ENCODE measurements around the gene CLEC3A.
"Not testable (repeated sequence)": the region's sequence is repeated elsewhere in the genome, so short reads cannot be mapped to it uniquely, and the experiment has no call there.

CLEC3A gene, protein sequence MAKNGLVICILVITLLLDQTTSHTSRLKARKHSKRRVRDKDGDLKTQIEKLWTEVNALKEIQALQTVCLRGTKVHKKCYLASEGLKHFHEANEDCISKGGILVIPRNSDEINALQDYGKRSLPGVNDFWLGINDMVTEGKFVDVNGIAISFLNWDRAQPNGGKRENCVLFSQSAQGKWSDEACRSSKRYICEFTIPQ

DNA sequence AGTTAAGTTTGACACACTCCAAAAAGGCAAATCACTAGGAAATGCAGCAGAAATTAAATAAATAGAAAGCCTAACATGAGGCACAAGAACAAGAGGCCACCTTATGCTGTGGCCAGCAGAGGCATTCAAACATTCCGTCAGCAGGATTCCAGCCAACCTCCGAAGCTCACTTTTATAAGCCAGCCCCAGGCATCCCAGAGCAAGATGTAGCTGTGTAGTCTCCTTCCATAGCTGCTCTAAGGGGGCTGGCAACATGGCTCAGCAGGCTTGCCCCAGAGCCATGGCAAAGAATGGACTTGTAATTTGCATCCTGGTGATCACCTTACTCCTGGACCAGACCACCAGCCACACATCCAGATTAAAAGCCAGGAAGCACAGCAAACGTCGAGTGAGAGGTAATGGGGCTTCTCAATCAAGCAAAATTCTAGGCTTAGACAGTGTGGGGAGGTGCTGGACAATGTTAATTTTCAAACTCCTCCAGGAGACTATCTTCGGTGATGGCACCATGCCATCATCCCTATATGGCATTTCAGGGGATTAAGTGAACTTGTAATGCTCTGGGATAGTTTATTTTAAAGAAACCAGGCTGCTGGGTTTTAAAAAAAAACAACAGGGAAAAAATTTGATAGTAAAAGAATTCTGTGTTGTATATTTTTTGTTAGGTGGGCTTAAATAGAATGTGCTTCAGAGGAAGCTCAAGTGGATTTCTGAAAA is at the start of gene CLEC3A:
TSS of gene CLEC3A (plus strand) at position 202 of the 714 bp plus-strand sequence. CDS start at position 281, 79 bp downstream.
- DNase-seq (ENCODE audit: low read depth in 2 of 2): no peak

DNA sequence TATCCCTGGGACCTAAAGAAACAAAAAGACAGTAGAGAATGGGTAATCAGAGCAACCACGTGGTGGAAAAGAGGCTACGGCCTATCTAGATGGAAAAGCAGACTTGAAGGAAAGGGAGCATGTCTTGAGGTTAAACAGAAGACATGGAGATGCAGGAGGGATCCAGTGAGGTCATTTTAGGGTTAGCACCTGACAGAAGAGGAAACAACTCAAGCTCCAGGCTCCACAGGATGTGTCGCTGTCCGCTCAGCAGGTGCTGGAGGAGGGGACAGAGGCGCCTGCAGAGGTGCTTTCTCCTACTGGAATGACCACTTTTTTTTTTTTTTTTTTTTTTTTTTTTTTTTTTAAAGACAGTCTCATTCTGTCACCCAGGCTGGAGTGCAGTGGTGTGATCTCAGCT is 47.5 kb upstream of the CLEC3A start:
- DNase-seq (ENCODE audit: low read depth in 2 of 2): no peak

DNA sequence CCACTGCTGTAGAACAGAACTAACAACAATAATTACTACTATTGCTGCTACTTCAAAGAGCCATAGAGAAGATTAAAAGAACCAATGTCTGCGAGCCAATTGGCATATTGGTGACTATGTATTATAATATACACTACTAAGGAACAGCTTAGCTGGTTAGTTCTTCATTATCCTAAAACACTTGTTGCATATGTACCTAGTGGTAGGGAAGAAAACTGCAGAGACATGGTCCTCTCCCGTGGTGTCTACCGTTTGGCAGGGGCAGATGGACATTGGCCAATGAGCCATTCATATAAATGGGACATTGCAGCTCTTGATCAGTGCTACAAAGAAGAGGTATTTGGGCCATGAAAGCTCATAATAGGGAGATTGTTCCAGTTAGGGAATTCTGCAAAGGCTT is 46.4 kb upstream of the CLEC3A start:
- no peak for DNase-seq (ENCODE audit: low read depth in 2 of 2)

DNA sequence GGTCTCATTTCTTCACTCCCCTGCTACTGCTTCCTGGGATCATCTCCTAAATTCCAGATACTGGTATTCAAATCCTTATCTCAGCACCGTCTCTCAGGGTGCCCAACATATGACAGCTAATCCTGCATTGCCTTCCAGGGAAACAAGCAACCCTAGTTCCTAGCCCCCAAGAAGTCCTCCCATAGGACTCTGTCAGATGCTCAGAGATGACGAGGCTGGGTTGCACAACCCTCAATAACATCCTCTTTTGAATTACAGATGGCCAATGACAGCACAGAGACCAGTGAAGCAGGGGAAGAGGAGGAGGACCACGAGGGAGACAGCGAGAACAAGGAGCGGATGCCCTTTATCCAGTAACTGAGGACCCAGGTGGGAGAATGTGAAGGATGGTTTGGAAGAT is 45.0 kb upstream of the CLEC3A start:
- no peak for DNase-seq (ENCODE audit: low read depth in 2 of 2)

DNA sequence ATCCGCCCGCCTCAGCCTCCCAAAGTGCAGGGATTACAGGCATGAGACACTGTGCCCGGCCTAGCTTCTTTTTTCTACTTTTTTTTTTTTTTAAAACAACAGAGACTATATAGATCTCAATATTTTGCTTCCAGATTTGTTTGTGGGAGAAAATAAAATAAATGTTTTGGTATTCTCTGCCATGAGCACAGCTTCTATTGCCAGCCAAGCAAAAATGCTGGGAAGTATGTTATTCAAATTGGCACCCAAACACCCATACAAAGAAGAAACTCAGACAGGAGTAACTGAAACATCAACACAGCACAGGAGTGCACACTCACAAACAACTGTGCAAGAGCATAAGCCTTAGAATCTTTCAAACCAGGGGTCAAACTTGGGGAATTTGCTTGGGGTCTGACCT is 37.2 kb upstream of the CLEC3A start:
- no peak for DNase-seq (ENCODE audit: low read depth in 2 of 2)

DNA sequence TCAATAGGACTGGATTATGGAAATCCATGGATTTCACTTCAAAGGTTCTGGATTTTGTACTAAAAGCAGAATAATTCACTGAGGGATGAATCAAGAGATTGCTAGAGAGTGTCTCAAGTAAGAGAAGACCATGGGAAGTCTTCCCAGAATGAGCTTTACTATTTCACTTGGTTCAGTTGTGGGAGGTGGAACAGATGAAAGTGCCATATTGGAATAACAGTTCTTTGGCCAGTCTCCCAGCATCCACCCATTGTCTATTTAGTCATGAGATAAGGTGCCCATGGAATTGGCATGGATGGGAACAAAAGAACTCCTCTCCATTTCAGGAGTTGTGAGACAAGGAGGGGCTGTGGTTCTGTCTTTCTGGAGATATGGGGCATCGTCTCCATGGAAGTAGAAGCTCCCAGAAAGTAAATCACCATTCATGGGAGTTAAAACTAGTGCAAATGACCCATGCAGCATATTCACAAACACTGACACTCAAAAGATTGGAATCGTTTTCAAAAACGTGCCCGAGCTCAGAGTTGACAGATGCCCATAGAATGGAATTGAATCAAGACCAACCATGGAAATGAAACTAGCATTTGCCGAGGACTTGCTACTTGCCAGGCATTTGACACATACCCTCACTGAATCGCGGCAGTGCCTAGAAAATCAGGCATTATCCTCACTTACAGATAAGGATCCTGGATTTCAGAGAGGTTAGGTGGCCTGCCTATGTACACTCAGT is 36.2 kb upstream of the CLEC3A start:
- no peak for DNase-seq (ENCODE audit: low read depth in 2 of 2)

DNA sequence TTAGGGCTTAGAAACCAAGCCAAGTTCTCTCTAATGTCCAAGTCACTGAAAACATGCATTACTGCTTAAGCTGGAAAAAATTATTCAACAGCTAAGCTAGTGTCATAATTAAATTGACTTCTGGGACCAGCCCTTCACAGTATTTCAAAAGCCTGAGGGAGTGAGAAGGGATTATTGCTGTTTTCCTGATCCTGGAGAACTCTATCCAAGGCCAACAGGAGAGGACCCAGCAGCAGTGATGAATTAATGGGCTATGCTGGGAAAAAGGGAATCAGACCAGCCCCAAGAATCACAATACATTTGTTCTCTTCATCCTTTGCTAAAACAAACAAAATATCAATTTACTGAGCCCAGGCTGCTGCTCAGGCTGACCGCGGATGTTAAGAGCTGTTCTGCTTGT is 34.5 kb upstream of the CLEC3A start:
- DNase-seq (ENCODE audit: low read depth in 2 of 2): no peak

DNA sequence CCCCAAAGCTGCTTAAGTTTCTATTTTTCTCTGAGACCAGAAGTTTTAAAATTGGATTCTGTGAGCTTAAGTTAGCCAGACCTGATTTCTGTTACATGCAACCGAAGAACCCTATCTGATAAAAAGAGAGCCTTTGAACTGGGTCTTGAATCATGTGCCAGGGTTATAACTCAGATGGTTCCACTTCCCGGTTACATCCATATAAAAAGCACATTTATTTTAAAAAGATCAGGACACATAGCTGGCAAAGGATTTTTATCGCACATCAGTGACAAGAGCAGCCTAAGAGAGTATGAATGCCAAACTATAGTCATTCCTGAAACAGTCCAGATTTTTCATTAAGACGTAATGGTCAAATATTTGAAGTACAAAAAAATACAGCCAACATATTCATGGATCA is 32.5 kb upstream of the CLEC3A start:
- no peak for DNase-seq (ENCODE audit: low read depth in 2 of 2)

DNA sequence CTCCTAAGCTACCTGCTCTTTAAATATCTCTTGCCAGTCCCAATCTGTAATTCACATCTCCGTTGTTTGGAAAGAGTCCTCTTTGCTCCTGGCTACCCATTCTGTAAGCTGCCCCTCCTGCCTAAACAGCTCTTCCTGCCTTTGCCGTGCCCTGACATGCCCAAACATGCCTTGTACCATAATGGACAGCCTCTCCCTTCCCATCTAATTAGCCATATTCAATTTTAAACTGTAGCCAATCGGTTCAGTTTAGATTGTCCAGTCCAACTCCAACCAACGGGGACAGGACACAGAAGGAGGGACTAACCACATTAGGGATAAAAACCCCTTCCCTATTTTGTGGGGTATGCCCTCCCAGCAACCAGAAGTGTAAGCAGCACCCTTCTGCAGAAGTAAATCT is 30.6 kb upstream of the CLEC3A start:
- DNase-seq (ENCODE audit: low read depth in 2 of 2): no peak

DNA sequence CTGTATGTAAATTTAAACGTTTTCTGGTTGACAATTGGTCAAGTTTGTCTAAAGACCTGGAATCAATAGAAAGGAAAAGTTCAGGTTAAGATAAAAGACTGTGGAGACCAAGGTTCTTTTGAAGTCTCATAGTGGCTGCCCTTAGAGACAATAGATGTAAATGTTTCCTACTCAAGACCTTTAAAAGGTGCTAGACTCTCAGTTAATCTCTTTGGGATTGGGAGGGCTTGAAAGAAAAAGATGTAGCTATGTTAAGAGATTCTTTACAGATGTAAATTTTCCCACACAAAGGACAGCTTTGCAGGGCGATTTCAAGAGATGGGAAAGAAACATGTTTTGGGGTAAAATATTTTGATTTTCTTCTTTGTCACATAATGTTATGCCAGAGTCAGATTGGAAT is 30.0 kb upstream of the CLEC3A start:
- DNase-seq (ENCODE audit: low read depth in 2 of 2): not testable (repeated sequence)

DNA sequence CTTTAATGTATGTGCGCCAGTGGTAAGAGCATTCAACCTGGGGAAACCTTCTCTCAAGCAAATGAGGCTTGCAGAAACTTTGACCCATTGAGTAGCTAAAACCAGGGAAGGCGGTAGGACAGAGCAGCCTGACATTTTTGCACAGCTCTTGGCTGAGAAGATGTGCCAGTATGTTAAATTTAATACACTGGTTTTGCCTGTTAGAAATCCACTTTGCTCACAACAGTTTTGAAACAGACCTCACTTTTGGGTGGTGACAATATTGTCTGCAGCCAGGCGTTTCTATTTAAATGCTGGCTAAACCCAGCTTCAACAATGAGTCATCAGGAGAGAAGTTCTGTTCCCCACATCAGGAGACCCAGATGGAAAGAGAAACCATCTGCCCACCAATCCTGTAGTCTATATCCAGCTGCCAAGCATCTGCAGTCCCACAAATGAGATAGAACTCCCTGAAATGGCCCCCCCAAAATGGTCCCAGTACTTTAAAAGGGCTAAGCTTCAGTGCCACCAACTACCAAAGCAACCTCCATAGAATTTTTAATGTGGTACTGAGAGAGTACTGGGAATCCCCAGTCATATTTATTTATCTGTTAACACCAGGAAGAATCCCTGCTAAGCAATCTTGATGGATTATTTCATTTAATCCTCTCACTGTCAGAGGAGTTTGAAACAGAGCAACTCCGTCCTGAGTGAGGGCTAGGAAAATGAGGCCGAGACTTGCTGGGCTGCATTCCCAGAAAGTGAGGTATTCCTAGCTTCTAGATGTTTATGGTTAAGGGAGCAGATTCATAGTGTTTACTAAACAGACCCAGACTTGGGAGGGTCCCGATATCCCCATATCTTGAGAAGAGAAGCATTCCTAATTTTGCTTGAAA is 29.0 kb upstream of the CLEC3A start:
- peak; percentile 37 to 38 for DNase-seq (ENCODE audit: low read depth in 2 of 2)

DNA sequence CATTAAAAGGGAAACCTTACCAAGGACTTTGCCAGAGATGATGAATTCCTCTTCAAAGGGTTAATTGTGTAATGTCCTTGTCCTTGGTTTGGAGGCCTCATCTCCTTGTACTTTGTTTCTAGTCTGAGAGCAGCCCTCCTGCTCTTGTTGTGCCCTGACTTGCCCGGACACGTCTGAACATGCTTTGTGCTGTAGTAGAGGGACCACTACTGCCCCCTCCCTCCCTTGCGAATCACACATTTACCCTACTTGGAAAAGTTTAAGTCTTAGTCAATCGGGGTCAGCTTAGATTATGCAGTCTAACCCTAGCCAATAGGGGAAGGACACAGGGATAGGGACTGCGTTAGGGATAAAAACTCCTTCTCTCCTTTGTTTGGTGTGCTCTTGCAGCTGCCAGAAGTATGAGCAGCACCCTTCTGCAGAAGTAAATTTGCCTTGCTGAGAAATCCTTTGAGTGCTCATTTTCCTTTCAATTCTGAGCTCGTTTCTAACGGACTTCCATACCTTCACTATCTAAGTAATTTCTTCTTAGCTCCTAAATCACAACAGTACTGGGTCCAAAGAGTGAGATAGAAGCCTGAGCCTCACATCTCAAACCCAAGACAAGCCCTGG is 26.4 kb upstream of the CLEC3A start:
- DNase-seq (ENCODE audit: low read depth in 2 of 2): no peak

DNA sequence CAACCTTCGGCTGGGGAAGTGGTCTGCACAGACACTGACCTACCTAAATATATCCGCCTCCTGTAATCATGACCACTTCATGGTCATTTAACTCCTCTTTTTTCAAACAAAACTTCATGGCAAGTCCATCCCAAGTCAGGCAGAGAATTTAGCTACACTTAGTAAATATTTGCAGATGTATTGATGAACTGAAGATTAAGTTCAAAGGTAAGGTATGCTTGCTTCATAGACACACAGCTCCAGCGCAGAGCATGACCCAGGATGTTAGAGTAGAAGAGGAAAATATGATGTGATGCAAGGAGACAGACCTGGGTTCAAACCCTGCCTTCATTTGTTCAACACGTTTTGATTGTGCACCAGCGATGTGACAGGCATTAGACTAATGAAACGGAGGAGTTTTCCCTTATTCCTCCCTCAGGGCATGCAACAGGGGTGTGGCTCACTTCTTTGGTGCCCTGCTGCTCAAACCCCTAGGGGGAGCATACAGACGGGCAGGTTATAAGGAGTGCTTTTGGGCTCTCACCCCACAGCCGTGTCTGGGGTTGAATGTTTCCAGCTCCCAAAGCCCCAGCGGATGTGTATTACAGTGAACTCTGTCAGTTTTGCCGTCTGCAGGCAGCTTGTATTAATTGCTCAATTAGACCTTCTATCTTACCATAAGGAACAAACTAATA is 23.9 kb upstream of the CLEC3A start:
- DNase-seq (ENCODE audit: low read depth in 2 of 2): no peak

DNA sequence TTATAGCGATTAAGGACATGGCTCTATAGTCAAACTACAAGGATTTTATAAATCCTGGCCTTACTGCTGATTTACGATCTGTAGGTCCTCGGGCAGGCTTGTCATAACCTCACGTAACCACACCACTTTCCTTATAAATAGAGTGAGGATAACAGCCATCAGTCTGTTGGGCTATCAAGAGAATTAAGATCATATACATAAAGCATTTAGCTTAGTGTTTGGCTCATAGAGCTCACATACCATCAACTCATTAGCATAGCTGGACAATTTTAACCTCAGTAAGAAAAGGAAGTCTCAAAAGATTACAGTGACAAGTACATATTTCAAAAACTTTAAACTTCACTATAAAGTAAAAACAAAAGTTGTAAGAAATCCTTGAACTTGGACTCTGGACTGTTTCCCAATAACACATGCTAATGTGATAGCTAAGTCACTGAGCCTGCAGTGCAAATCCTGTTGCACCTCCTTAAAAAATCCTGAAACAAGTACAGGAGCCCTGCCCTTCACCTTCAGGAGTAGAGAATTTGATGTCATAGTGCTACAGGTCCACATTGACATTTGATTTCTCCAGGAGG is 20.8 kb upstream of the CLEC3A start:
- DNase-seq (ENCODE audit: low read depth in 2 of 2): no peak

DNA sequence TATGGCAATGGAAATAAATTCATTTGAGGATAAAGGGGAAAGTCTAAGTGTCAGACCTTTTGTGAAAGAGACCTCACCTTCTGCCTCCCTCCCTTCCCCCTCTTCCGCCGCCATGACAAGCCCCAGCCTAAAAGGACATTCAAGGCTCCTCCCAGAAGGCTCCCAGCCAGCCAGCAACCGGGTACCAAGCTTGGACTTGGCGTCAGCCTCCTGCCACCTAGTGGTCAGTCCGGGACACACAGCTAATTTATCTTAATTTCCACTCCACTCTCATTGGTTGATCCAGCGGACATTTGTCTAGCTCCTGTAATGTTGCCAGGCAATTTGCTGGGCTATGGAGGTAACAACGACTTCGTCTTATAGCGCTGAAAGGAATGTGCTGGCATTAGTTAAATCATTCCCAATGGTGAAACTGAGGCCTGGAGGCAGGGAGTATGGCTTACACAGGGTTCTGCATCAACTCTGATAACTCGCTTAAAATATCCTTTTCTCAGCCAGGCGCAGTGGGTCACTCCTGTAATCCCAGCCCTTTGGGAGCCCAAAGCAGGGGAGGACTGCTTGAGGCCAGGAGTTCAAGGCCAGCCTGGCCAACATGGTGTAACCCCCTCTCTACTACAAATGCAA is 19.3 kb upstream of the CLEC3A start:
- peak; percentile 51 to 57 for DNase-seq (ENCODE audit: low read depth in 2 of 2)

DNA sequence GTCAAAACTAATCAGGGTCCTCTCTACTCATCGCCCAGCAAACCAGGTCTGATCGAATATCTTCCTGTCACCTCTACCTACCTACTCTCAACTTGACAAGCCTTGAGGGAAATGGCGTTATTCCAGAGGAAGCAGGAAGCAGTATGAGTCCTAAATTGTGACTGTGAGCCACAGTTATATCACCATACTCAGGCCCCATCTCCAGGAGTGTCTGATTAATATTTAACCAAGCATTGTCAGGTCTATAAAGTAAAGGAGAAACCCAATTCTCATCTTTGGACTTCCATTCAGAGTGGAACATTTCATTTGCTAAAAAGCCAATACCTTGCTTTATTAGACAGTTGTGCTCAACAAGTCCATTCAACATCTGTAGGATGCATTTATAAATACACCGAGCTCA is 17.8 kb upstream of the CLEC3A start:
- no peak for DNase-seq (ENCODE audit: low read depth in 2 of 2)

DNA sequence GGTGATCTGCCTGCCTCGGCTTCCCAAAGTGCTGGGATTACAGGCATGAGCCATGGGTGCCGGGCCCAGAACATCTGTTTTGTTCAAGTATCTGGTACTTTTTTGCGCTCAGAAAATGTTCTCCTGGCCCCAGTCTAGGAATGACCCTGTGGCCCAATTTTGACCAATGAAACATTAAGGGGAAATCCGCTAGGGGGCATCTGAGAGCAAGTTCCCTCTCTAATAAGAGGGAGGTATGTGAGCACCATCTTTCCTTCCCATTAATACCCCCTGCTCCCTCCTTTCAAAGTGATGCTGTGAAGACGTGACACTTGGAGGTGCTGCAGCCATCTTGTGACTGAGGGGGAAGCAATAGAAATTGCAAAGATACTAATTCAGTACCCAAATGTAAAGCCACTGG is 16.5 kb upstream of the CLEC3A start:
- DNase-seq (ENCODE audit: low read depth in 2 of 2): no peak

DNA sequence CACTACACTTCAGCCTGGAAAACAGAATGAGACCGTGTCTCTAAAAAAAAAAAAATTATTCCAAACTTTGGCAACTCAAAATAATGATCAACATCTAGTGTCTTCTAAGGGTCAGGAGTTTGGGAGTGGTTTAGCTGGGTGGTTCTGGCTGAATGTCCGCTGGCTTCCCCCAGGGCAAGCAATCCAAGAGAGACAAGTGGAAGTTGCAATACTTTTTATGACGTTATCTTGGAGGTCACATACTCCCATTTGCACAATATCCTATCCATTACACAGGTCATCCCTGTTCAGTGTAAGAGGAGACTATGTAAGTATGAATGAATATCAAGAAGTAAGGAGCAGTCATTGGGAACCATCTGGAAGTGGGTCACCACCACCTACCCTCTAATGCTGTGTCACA is 15.2 kb upstream of the CLEC3A start:
- DNase-seq (ENCODE audit: low read depth in 2 of 2): no peak

DNA sequence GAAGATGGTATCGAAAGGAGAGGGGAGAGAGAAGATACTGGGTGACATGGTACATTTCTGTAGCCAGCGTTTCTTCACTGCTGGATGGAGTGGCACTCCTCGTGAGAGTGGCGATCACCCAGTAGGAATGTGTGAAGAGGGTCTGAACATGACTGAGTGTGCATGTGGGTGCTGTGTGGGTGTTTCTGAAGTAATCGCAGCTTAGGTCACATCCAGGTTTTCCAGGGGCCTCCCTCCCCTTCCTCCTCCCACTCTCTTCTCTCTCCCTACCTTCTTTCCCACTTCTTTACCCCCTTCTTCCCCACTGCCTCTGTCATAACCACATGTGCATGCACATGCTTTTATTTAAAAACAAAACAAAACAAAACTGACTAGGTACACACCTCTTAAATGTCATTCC is 1.8 kb downstream of the CLEC3A start:
- no peak for DNase-seq (ENCODE audit: low read depth in 2 of 2)

DNA sequence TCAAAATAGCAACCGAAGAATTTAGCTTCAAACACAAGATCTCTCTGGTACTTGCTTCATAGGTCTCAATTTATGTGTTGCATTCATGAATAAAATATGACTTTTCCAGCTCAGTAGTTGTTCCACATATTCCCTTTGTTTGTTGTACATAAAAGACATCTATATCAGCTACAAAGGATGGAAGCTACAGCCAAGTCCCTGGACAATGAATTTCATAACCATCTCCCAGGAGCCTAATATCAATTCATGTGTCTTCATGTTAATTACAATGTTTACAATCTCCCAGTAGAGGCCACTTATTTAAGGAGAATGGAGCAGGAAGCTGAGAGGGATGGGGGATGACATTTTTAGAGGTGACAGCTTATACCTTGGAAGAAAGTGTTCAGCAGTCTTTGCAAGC is 3.3 kb downstream of the CLEC3A start:
- no peak for DNase-seq (ENCODE audit: low read depth in 2 of 2)
